Chondrocyte (in vitro differentiated cells): ENCODE results near the gene PAPOLB. TPM values are rescaled to one million over a fixed set of nuclear protein-coding genes. Genes with fewer than 3 reads are reported as not detected.
"Not testable (repeated sequence)": the region's sequence is repeated elsewhere in the genome, so short reads cannot be mapped to it uniquely, and the experiment has no call there.

Experiments used
- DNase-seq: peaks from one replicate; pipeline ENCODE4 v3.0.0; 2021; ENCODE audit warnings: mixed read lengths, low spot score
- H3K27ac Mint-ChIP-seq: one replicate; pipeline ENCODE4 v1.8.0; 2021; ENCODE audit warnings: mild to moderate bottlenecking, moderate library complexity, mixed read lengths; ENCODE audit not compliant: unreplicated experiment
- H3K27me3 Mint-ChIP-seq: 2 replicates; pipeline ENCODE4 v1.8.0; 2021; ENCODE audit warnings: low read depth, mixed read lengths
- H3K36me3 Mint-ChIP-seq: 2 replicates; pipeline ENCODE4 v1.8.0; 2021; ENCODE audit warnings: low read depth, mixed read lengths
- H3K4me1 Mint-ChIP-seq: 2 replicates; pipeline ENCODE4 v1.8.0; 2021; ENCODE audit warnings: low read depth, mild to moderate bottlenecking, mixed read lengths
- H3K4me3 Mint-ChIP-seq: one replicate; pipeline ENCODE4 v1.8.0; 2021; ENCODE audit warnings: mild to moderate bottlenecking, moderate library complexity, mixed read lengths; ENCODE audit not compliant: unreplicated experiment
- H3K9me3 Mint-ChIP-seq: 2 replicates; pipeline ENCODE4 v1.8.0; 2021; ENCODE audit warnings: low read depth, mixed read lengths
- CTCF ChIP-seq: fragments of 200-600 bp; sonication (generic); IDR thresholded peaks from 2 replicates; pipeline ENCODE4 v1.5.0; 2021; ENCODE audit warnings: antibody characterized with exemption, mild to moderate bottlenecking, moderate library complexity
- total RNA-seq: library from RNA; stranded (reverse); gene quantifications from 3 replicates; pipeline ENCODE4 v1.2.1, GENCODE V29; 2021

PAPOLB gene
- total RNA-seq, 1 donor from 2014 or later: 0.05 TPM

GRCh38 chr7:4895766-4896165, 33.9 kb upstream of the PAPOLB start:
- peaks cover 6% of the 10 kb centered on the region for H3K9me3 Mint-ChIP-seq
- H3K4me1 Mint-ChIP-seq: no peaks in the 10 kb centered on the region
- H3K36me3 Mint-ChIP-seq: no peaks in the 10 kb centered on the region
- H3K27me3 Mint-ChIP-seq: peaks cover 2% of the 10 kb centered on the region
- DNase-seq: no peak
- no peak overlapping the region for H3K4me3 Mint-ChIP-seq
- H3K27ac Mint-ChIP-seq: no peak overlapping the region
- TF ChIP-seq CTCF: no peak

- TF ChIP-seq CTCF: no peak
- Mint-ChIP-seq H3K4me1 (no peaks in the 10 kb centered on the region), H3K27me3 (peaks cover 10% of the 10 kb centered on the region), H3K36me3 (no peaks in the 10 kb centered on the region), H3K4me3 (no peak overlapping the region), H3K27ac (no peak overlapping the region), H3K9me3 (peaks cover 6% of the 10 kb centered on the region)
- DNase-seq: no peak
These were observed 32.7 kb upstream of the PAPOLB start for GRCh38 chr7:4894482-4894881.

- H3K36me3 Mint-ChIP-seq: no peaks in the 10 kb centered on the region
- H3K27ac Mint-ChIP-seq: no peak overlapping the region
- DNase-seq: no peak
- peaks cover 15% of the 10 kb centered on the region for H3K27me3 Mint-ChIP-seq
- no peak for TF ChIP-seq CTCF
- H3K9me3 Mint-ChIP-seq: peaks cover 6% of the 10 kb centered on the region
- H3K4me3 Mint-ChIP-seq: no peak overlapping the region
- no peaks in the 10 kb centered on the region for H3K4me1 Mint-ChIP-seq
These were observed 32.2 kb upstream of the PAPOLB start for GRCh38 chr7:4893929-4894475.

GRCh38 chr7:4893188-4893587, 31.4 kb upstream of the PAPOLB start:
- H3K36me3 Mint-ChIP-seq, H3K27ac Mint-ChIP-seq, H3K4me1 Mint-ChIP-seq, H3K9me3 Mint-ChIP-seq, DNase-seq, H3K4me3 Mint-ChIP-seq: not testable (repeated sequence)
- H3K27me3 Mint-ChIP-seq: peaks cover 15% of the 10 kb centered on the region

- H3K36me3 Mint-ChIP-seq, H3K27ac Mint-ChIP-seq, DNase-seq, H3K4me1 Mint-ChIP-seq, H3K9me3 Mint-ChIP-seq, H3K4me3 Mint-ChIP-seq: not testable (repeated sequence)
- H3K27me3 Mint-ChIP-seq: peaks cover 19% of the 10 kb centered on the region
These were observed 29.7 kb upstream of the PAPOLB start for GRCh38 chr7:4891522-4891921.

- H3K9me3 Mint-ChIP-seq: peaks cover 6% of the 10 kb centered on the region
- DNase-seq: no peak
- TF ChIP-seq CTCF: no peak
- H3K4me1 Mint-ChIP-seq: no peaks in the 10 kb centered on the region
- no peaks in the 10 kb centered on the region for H3K36me3 Mint-ChIP-seq
- H3K27me3 Mint-ChIP-seq: peaks cover 19% of the 10 kb centered on the region
- no peak overlapping the region for H3K4me3 Mint-ChIP-seq
- H3K27ac Mint-ChIP-seq: no peak overlapping the region
These were observed 27.9 kb upstream of the PAPOLB start for GRCh38 chr7:4889682-4890081.
